CD14-positive monocyte (primary cell): ENCODE data around the gene BBS2. TPM values are rescaled to one million over a fixed set of nuclear protein-coding genes. Genes with fewer than 3 reads are reported as not detected.

ENCODE experiments used
- DNase-seq, 3 donors: peaks; one replicate each; pipeline ENCODE4 v3.0.0-alpha.2; 2011 to 2022
- H2AFZ ChIP-seq: 2 replicates; pipeline ENCODE4 v1.6.0; 2012; ENCODE audit warnings: mild to moderate bottlenecking, low read depth, low read length, inconsistent platforms; ENCODE audit not compliant: insufficient read depth, poor library complexity, severe bottlenecking
- H3K27ac ChIP-seq, 2 donors: 1 replicate in 1 of 2; 2 replicates in 1 of 2; pipeline ENCODE4 v1.5.1; 2012 to 2013; ENCODE audit warnings: low read length in 2 of 2, control low read depth in 1 of 2, inconsistent platforms in 1 of 2, low read depth in 1 of 2, mild to moderate bottlenecking in 1 of 2
- H3K27me3 ChIP-seq, 2 donors: one replicate each; pipeline versions ENCODE4 v1.6.0 to v1.6.1; 2011 to 2013; ENCODE audit warnings: low read length in 2 of 2; ENCODE audit not compliant: control insufficient read depth in 2 of 2, insufficient read depth in 2 of 2
- H3K36me3 ChIP-seq, 2 donors: replicated peaks in 1 of 2; 1 replicate in 1 of 2; 2 replicates in 1 of 2; pipeline versions ENCODE4 v1.5.1 to v1.6.1; 2012 to 2013; ENCODE audit warnings: low read length in 2 of 2, control low read depth in 1 of 2, inconsistent platforms in 1 of 2, mild to moderate bottlenecking in 1 of 2; ENCODE audit not compliant: insufficient read depth in 2 of 2, control insufficient read depth in 1 of 2
- H3K4me1 ChIP-seq, 2 donors: 1 replicate in 1 of 2; 2 replicates in 1 of 2; pipeline versions ENCODE4 v1.5.1 to v1.6.1; 2012 to 2013; ENCODE audit warnings: low read length in 2 of 2, control low read depth in 1 of 2, inconsistent platforms in 1 of 2, mild to moderate bottlenecking in 1 of 2, moderate library complexity in 1 of 2; ENCODE audit not compliant: insufficient read depth in 2 of 2, control insufficient read depth in 1 of 2
- H3K4me2 ChIP-seq: replicated peaks from 2 replicates; pipeline ENCODE3; 2012; ENCODE audit warnings: low read length, moderate library complexity, mild to moderate bottlenecking; ENCODE audit not compliant: poor library complexity, severe bottlenecking; ENCODE audit errors: extremely low read depth
- H3K4me3 ChIP-seq, 3 experiments: fragments of 200-600 bp in 1 of 3; sonication (generic) in 1 of 3; replicated peaks in 1 of 3; 1 replicate in 2 of 3; 2 replicates in 1 of 3; pipeline ENCODE4 v1.5.1; 2011 to 2013; ENCODE audit warnings: low read length in 3 of 3, mild to moderate bottlenecking in 3 of 3, control low read depth in 2 of 3, low read depth in 2 of 3, inconsistent platforms in 1 of 3, moderate library complexity in 1 of 3
- H3K79me2 ChIP-seq: 2 replicates; pipeline ENCODE4 v1.6.0; 2012; ENCODE audit warnings: mild to moderate bottlenecking, control low read depth, inconsistent platforms, low read length, moderate library complexity; ENCODE audit not compliant: insufficient read depth
- H3K9ac ChIP-seq: 2 replicates; pipeline ENCODE4 v1.6.0; 2017; ENCODE audit warnings: low read length, mild to moderate bottlenecking; ENCODE audit not compliant: insufficient read depth, poor library complexity, severe bottlenecking
- H3K9me3 ChIP-seq, 2 donors: replicated peaks in 1 of 2; 1 replicate in 1 of 2; 2 replicates in 1 of 2; pipeline versions ENCODE4 v1.5.1 to v1.6.1; 2012 to 2013; ENCODE audit warnings: low read length in 2 of 2, control low read depth in 1 of 2; ENCODE audit not compliant: control insufficient read depth in 1 of 2, insufficient read depth in 1 of 2
- H4K20me1 ChIP-seq: 2 replicates; pipeline ENCODE4 v1.6.0; 2012; ENCODE audit warnings: mild to moderate bottlenecking, low read length, control low read depth, moderate library complexity; ENCODE audit not compliant: insufficient read depth
- H3K27ac Mint-ChIP-seq, 7 donors: one replicate each; pipeline ENCODE4 v1.8.0; 2020; ENCODE audit warnings: mild to moderate bottlenecking in 7 of 7, mixed read lengths in 7 of 7, moderate library complexity in 6 of 7, inconsistent platforms in 2 of 7
- H3K27me3 Mint-ChIP-seq, 3 donors: one replicate each; pipeline ENCODE4 v1.8.0; 2021 to 2022; ENCODE audit warnings: low read depth in 3 of 3, mild to moderate bottlenecking in 3 of 3, mixed read lengths in 3 of 3, moderate library complexity in 3 of 3, inconsistent platforms in 1 of 3
- H3K36me3 Mint-ChIP-seq, 2 donors: one replicate each; pipeline ENCODE4 v1.8.0; 2020; ENCODE audit warnings: mixed read lengths in 2 of 2, inconsistent platforms in 1 of 2, mild to moderate bottlenecking in 1 of 2
- H3K4me1 Mint-ChIP-seq: one replicate; pipeline ENCODE4 v1.8.0; 2020; ENCODE audit warnings: mild to moderate bottlenecking, mixed read lengths
- H3K4me3 Mint-ChIP-seq, 2 donors: one replicate each; pipeline ENCODE4 v1.8.0; 2020; ENCODE audit warnings: mild to moderate bottlenecking in 2 of 2, mixed read lengths in 2 of 2, moderate library complexity in 1 of 2
- H3K9me3 Mint-ChIP-seq, 7 donors: one replicate each; pipeline ENCODE4 v1.8.0; 2020 to 2022; ENCODE audit warnings: mixed read lengths in 7 of 7, mild to moderate bottlenecking in 6 of 7, moderate library complexity in 6 of 7, inconsistent platforms in 2 of 7
- WGBS: methylation state at CpG from one replicate; pipeline ENCODE4 v1.1.5; 2013; ENCODE audit warnings: missing lambda C conversion rate; ENCODE audit not compliant: insufficient coverage; 5-methylcytosine and 5-hydroxymethylcytosine counted together
- intact Hi-C, 2 donors: fragments of 100-400 bp; cut with micrococcal nuclease; formaldehyde crosslinking; loops; one replicate each; pipeline versions ENCODE4 v1.15.0 to v1.15.1; 2023
- polyA plus RNA-seq, 3 donors: library from polyadenylated mRNA; depleted of rRNA in 1 of 3; unstranded in 2 of 3; stranded (reverse) in 1 of 3; fragments of 300-500 nt in 2 of 3; fragments of >200 nt in 1 of 3; fragmentation: Illumina TruSeq in 2 of 3; gene quantifications; 1 replicate in 2 of 3; 2 replicates in 1 of 3; pipeline ENCODE4 v1.2.3, GENCODE V29; 2012 to 2021
- TF ChIP-seq, protein P1 (sequence below): fragments of 200-600 bp; IDR thresholded peaks from one replicate; pipeline ENCODE4 v1.8.0; 2022; ENCODE audit warnings: antibody characterized with exemption, mild to moderate bottlenecking

Gene BBS2
- polyA plus RNA-seq, 3 donors = 16.6 to 35.5 (median 18.8) TPM

GRCh38 chr16:56462064-56462796 is 57.6 kb downstream of the BBS2 start:
- H2AFZ ChIP-seq = no peak overlapping the region
- H3K4me2 ChIP-seq = no peak overlapping the region
- H3K4me3 ChIP-seq = no peak overlapping the region
- H3K9me3 ChIP-seq = no peaks in the 10 kb centered on the region
- peaks cover 62 to 94% of the 10 kb centered on the region in 2 donors for H3K36me3 ChIP-seq
- Mint-ChIP-seq H3K36me3 (peaks cover 68 to 88% of the 10 kb centered on the region in 2 donors), H3K4me3 (no peak overlapping the region), H3K27me3 (no peaks in the 10 kb centered on the region), H3K4me1 (no peaks in the 10 kb centered on the region), H3K9me3 (no peaks in the 10 kb centered on the region), H3K27ac (no peak overlapping the region)
- no peaks in the 10 kb centered on the region for H3K27me3 ChIP-seq
- H3K79me2 ChIP-seq = no peaks in the 10 kb centered on the region
- TF ChIP-seq, protein P1, sequence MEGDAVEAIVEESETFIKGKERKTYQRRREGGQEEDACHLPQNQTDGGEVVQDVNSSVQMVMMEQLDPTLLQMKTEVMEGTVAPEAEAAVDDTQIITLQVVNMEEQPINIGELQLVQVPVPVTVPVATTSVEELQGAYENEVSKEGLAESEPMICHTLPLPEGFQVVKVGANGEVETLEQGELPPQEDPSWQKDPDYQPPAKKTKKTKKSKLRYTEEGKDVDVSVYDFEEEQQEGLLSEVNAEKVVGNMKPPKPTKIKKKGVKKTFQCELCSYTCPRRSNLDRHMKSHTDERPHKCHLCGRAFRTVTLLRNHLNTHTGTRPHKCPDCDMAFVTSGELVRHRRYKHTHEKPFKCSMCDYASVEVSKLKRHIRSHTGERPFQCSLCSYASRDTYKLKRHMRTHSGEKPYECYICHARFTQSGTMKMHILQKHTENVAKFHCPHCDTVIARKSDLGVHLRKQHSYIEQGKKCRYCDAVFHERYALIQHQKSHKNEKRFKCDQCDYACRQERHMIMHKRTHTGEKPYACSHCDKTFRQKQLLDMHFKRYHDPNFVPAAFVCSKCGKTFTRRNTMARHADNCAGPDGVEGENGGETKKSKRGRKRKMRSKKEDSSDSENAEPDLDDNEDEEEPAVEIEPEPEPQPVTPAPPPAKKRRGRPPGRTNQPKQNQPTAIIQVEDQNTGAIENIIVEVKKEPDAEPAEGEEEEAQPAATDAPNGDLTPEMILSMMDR = no peak
- DNase-seq = no peak
- intact Hi-C loops = no loop called here
- H3K27ac ChIP-seq = no peak overlapping the region
- H4K20me1 ChIP-seq = no peaks in the 10 kb centered on the region
- WGBS = no CpG with 5 or more reads among the region's 3 CpGs
- H3K9ac ChIP-seq = no peak overlapping the region
- H3K4me1 ChIP-seq = no peaks in the 10 kb centered on the region

- H3K4me2 ChIP-seq = no peak overlapping the region
- no peak overlapping the region for H3K27ac Mint-ChIP-seq
- no peak overlapping the region for H3K27ac ChIP-seq
- H3K4me1 ChIP-seq = no peaks in the 10 kb centered on the region
- H3K4me3 Mint-ChIP-seq = no peak overlapping the region
- no peaks in the 10 kb centered on the region for H3K4me1 Mint-ChIP-seq
- H3K27me3 ChIP-seq = no peaks in the 10 kb centered on the region
- peaks cover 58 to 94% of the 10 kb centered on the region in 2 donors for H3K36me3 ChIP-seq
- no peaks in the 10 kb centered on the region for H4K20me1 ChIP-seq
- H3K9me3 ChIP-seq = no peaks in the 10 kb centered on the region
- H3K4me3 ChIP-seq = no peak overlapping the region
- no peaks in the 10 kb centered on the region for H3K79me2 ChIP-seq
- H3K36me3 Mint-ChIP-seq = peaks cover 69 to 85% of the 10 kb centered on the region in 2 donors
- DNase-seq = no peak
- WGBS = 100% methylated on average over 2 of the region's 2 CpGs
- intact Hi-C loops = no loop called here
- no peaks in the 10 kb centered on the region for H3K27me3 Mint-ChIP-seq
- no peak overlapping the region for H3K9ac ChIP-seq
- no peaks in the 10 kb centered on the region for H3K9me3 Mint-ChIP-seq
- no peak overlapping the region for H2AFZ ChIP-seq
- TF ChIP-seq, protein P1 = no peak
Observed at GRCh38 chr16:56460101-56460500, 59.7 kb downstream of the BBS2 start.
